Stomach (tissue), 4 donors: ENCODE data around the gene SRGAP2C.
"Not testable (repeated sequence)": the region's sequence is repeated elsewhere in the genome, so short reads cannot be mapped to it uniquely, and the experiment has no call there.

Experiments
- CTCF ChIP-seq, 7 experiments: fragments of 450-650 bp in 4 of 7; fragments of 200-600 bp in 3 of 7; sonication (generic) in 3 of 7; IDR thresholded peaks; one replicate each; pipeline ENCODE4 v1.5.1; 2016 to 2019; ENCODE audit warnings: antibody characterized with exemption in 7 of 7, control low read depth in 2 of 7, mild to moderate bottlenecking in 1 of 7
- EP300 ChIP-seq: sonication (generic); formaldehyde crosslinking; IDR thresholded peaks from one replicate; pipeline ENCODE4 v1.6.1; 2017; ENCODE audit warnings: antibody characterized with exemption
- POLR2AphosphoS5 ChIP-seq, 3 donors: sonication (generic); formaldehyde crosslinking; IDR thresholded peaks; one replicate each; pipeline ENCODE4 v1.6.1; 2016; ENCODE audit warnings: antibody characterized with exemption in 3 of 3

- TF ChIP-seq POLR2AphosphoS5 (IDR thresholded peaks at IDR 0.05); CTCF (IDR thresholded peaks at IDR 0.05); EP300: not testable (repeated sequence)
Measured at GRCh38 chr1:121215699-121216417, 31.1 kb downstream of the SRGAP2C start.
